Progenitor cell of endocrine pancreas (in vitro differentiated cells): Measurements from ENCODE around the gene PLB1. TPM values are rescaled to one million over a fixed set of nuclear protein-coding genes. Genes with fewer than 3 reads are reported as not detected.

Source experiments
- DNase-seq: peaks from one replicate; pipeline ENCODE4 v3.0.0; 2021; ENCODE audit warnings: low spot score; ENCODE audit not compliant: unreplicated experiment
- H3K27ac Mint-ChIP-seq: 2 replicates; pipeline ENCODE4 v1.8.0; 2021; ENCODE audit warnings: mild to moderate bottlenecking, moderate library complexity, mixed read lengths
- H3K27me3 Mint-ChIP-seq: 2 replicates; pipeline ENCODE4 v1.8.0; 2021; ENCODE audit warnings: mixed read lengths
- H3K36me3 Mint-ChIP-seq: 2 replicates; pipeline ENCODE4 v1.8.0; 2022; ENCODE audit warnings: mixed read lengths; ENCODE audit not compliant: insufficient read depth
- H3K4me1 Mint-ChIP-seq: 2 replicates; pipeline ENCODE4 v1.8.0; 2021; ENCODE audit warnings: low read depth, mixed read lengths
- H3K4me3 Mint-ChIP-seq: 2 replicates; pipeline ENCODE4 v1.8.0; 2021; ENCODE audit warnings: low read depth, mild to moderate bottlenecking, moderate library complexity, mixed read lengths
- H3K9me3 Mint-ChIP-seq: 2 replicates; pipeline ENCODE4 v1.8.0; 2021; ENCODE audit warnings: low read depth, mixed read lengths
- CTCF ChIP-seq: fragments of 200-600 bp; sonication (generic); IDR thresholded peaks from one replicate; pipeline ENCODE4 v1.5.0; 2021; ENCODE audit warnings: antibody characterized with exemption, mild to moderate bottlenecking; ENCODE audit not compliant: unreplicated experiment
- total RNA-seq: library from RNA; stranded (reverse); gene quantifications from 2 replicates; pipeline ENCODE4 v1.2.1, GENCODE V29; 2021

The PLB1 gene
- total RNA-seq, 1 donor from 2014 or later = 0.65 TPM

GRCh38 chr2:28618221-28619141, 122.6 kb downstream of the PLB1 start:
- no peak for TF ChIP-seq CTCF
- no peaks in the 10 kb centered on the region for H3K9me3 Mint-ChIP-seq
- DNase-seq = no peak

DNA sequence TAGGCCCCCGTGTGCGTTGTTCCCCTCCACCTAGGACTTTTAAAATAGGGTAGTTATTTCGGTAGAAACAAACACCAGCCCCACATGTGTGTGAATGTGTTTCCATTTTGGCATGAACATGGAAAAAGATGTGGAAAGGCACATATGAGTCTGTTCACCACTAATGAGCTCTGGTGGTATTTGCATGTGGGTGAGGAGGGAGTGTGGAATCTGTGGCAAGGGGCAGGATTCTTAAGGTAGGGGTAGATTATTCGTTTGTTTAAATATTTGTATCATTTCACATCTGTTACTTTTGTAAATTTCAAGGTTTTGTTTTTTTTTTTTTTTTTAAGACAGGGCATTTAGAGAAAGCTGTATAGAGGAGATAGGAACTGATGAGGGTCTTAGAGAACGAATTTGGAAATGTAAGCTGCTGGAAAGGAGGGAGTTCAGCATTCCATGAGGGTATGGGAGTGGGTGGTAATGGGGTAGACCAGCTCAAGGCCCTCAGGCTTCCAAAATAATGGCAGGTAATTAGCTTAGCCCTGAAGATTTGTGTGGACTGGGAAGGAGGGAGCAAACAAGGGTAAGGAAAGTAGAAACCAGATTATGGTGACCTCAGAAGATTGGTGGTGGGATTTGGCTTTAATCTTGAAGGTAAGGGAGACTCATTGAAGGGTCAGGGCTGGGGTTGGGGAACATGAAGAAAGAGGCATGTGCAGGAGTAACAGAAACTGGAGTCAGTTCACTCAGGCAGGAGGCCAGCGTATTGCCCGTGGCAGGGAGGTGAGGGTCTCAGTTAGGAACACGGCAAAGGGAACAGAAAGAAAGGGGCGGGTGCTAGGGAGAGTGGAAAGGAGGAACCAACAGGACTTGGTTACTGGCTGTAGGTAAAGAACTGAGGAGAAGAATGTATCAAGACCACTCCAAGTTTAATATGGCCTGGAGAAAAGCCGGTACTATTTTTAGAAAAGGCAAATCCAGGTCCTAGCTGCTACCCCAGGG, 123.6 kb downstream of the PLB1 start:
- TF ChIP-seq CTCF = no peak
- Mint-ChIP-seq H3K36me3 (no peaks in the 10 kb centered on the region), H3K4me3 (no peak overlapping the region), H3K9me3 (no peaks in the 10 kb centered on the region), H3K4me1 (peaks cover 27% of the 10 kb centered on the region), H3K27me3 (no peaks in the 10 kb centered on the region), H3K27ac (no peak overlapping the region)
- no peak for DNase-seq

More at GRCh38 chr2:28618221-28619141, 122.6 kb downstream of the PLB1 start:
- Mint-ChIP-seq H3K27ac (peak overlapping the region; percentile 67), H3K4me1 (peaks cover 23% of the 10 kb centered on the region), H3K36me3 (no peaks in the 10 kb centered on the region), H3K27me3 (no peaks in the 10 kb centered on the region), H3K4me3 (no peak overlapping the region)

- peaks cover 32% of the 10 kb centered on the region for H3K4me1 Mint-ChIP-seq
- no peak overlapping the region for H3K27ac Mint-ChIP-seq
- TF ChIP-seq CTCF = no peak
- no peak for DNase-seq
- H3K4me3 Mint-ChIP-seq = no peak overlapping the region
- H3K36me3 Mint-ChIP-seq = no peaks in the 10 kb centered on the region
- H3K9me3 Mint-ChIP-seq = no peaks in the 10 kb centered on the region
- no peaks in the 10 kb centered on the region for H3K27me3 Mint-ChIP-seq
Observed at GRCh38 chr2:28620291-28620793, 124.5 kb downstream of the PLB1 start.

DNA sequence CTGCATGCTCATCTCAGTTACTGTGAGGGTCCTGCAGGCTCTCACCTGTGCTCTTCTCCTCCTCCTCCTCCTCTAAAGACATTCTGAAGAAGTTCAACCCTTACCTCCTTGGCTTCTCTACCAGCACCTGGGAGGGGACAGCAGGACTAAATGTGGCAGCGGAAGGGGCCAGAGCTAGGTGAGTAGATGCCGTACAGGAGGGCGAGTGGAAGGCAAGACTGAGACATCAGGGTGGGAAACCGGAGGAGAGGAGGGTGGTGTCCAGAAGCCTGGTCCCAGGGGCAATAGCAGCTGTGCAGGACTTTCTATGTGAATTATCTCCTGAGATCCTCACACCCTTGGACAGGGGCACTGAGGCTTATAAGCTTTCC, 124.9 kb downstream of the PLB1 start:
- Mint-ChIP-seq H3K4me3 (no peak overlapping the region), H3K27me3 (no peaks in the 10 kb centered on the region), H3K4me1 (peaks cover 33% of the 10 kb centered on the region), H3K36me3 (no peaks in the 10 kb centered on the region), H3K27ac (peak overlapping the region; percentile 93), H3K9me3 (no peaks in the 10 kb centered on the region)
- no peak for TF ChIP-seq CTCF
- DNase-seq = no peak
